ENCODE data around the gene SUGCT.

Gene SUGCT

DNA sequence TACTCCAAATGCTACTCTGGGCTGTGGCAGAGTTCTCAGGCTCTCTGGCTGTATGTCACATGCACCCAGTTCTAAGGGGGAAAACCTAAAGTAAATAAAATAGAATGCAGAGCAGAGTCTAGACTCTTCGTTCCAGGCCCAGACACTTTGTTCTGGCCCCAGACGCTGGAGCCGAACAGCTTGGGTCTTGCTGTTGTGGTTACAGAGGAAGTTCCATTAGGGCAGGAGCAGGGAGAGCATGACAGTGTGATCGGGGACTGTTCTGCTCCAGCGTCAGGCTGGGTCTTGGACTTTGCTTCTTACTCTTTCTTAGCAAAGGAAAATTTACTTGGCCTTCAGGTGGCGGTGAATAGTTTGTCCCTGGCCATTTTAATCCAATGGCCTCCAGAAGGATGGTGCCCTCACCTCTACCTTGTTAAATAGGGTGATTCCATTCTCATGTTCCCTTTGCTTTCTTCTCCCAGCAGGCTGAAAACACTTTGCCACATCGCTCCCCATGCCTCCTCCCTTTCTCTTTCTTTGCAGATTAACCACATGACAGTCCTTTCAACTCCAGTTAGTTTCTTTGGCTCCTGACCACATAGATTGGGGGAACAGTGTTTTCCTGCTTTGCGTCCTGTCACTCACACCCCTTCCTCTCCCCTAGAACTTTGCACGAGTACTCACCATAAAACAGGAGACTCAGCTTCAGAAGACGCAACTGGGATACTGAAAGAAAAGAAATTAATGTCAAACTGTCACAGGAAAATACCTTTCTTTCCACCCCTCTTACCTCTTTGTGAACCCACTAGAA is 730.8 kb downstream of the SUGCT start:
- H3K27me3 ChIP-seq (ENCODE audit: control insufficient read depth in 1 of 2, insufficient read depth in 2 of 2, low read length in 2 of 2), result no peaks in the 10 kb centered on the region
- H3K27ac ChIP-seq (ENCODE audit: low read length), result no peak overlapping the region

GRCh38 chr7:40866601-40867000 is 731.8 kb downstream of the SUGCT start:
- no peaks in the 10 kb centered on the region for H3K27me3 ChIP-seq (ENCODE audit: control insufficient read depth in 1 of 2, insufficient read depth in 2 of 2, low read length in 2 of 2)
- H3K9me3 ChIP-seq (ENCODE audit: control insufficient read depth in 2 of 2, low read length in 2 of 2), result peaks cover 0 to 18% of the 10 kb centered on the region in 2 donors
- H3K27ac ChIP-seq (ENCODE audit: low read length), result no peak overlapping the region
- no peak overlapping the region for H3K9ac ChIP-seq (ENCODE audit: low read length in 2 of 2)
- H3K4me1 ChIP-seq (ENCODE audit: control insufficient read depth, insufficient read depth, low read length), result no peaks in the 10 kb centered on the region
- H3K4me3 ChIP-seq (ENCODE audit: low read length in 2 of 2), result no peak overlapping the region
- H3K36me3 ChIP-seq (ENCODE audit: control insufficient read depth in 2 of 2, insufficient read depth in 2 of 2, low read length in 2 of 2), result no peaks in the 10 kb centered on the region

More for the DNA sequence above, 730.8 kb downstream of the SUGCT start:
- no peak overlapping the region for H3K4me3 ChIP-seq (ENCODE audit: low read length in 2 of 2)
- no peak overlapping the region for H3K9ac ChIP-seq (ENCODE audit: low read length in 2 of 2)
- H3K9me3 ChIP-seq (ENCODE audit: control insufficient read depth in 2 of 2, low read length in 2 of 2), result peaks cover 0 to 13% of the 10 kb centered on the region in 2 donors
- H3K36me3 ChIP-seq (ENCODE audit: control insufficient read depth in 2 of 2, insufficient read depth in 2 of 2, low read length in 2 of 2), result no peaks in the 10 kb centered on the region
- H3K4me1 ChIP-seq (ENCODE audit: control insufficient read depth, insufficient read depth, low read length), result no peaks in the 10 kb centered on the region

- H3K4me1 ChIP-seq (ENCODE audit: control insufficient read depth, insufficient read depth, low read length), result no peaks in the 10 kb centered on the region
- H3K27ac ChIP-seq (ENCODE audit: low read length), result no peak overlapping the region
- no peak overlapping the region for H3K9ac ChIP-seq (ENCODE audit: low read length in 2 of 2)
- H3K36me3 ChIP-seq (ENCODE audit: control insufficient read depth in 2 of 2, insufficient read depth in 2 of 2, low read length in 2 of 2), result no peaks in the 10 kb centered on the region
- no peaks in the 10 kb centered on the region for H3K27me3 ChIP-seq (ENCODE audit: control insufficient read depth in 1 of 2, insufficient read depth in 2 of 2, low read length in 2 of 2)
- H3K4me3 ChIP-seq (ENCODE audit: low read length in 2 of 2), result no peak overlapping the region
- peaks cover 0 to 22% of the 10 kb centered on the region in 2 donors for H3K9me3 ChIP-seq (ENCODE audit: control insufficient read depth in 2 of 2, low read length in 2 of 2)
Measured at GRCh38 chr7:40870108-40870507, 735.3 kb downstream of the SUGCT start.

- no peaks in the 10 kb centered on the region for H3K36me3 ChIP-seq (ENCODE audit: control insufficient read depth in 2 of 2, insufficient read depth in 2 of 2, low read length in 2 of 2)
- H3K27me3 ChIP-seq (ENCODE audit: control insufficient read depth in 1 of 2, insufficient read depth in 2 of 2, low read length in 2 of 2), result no peaks in the 10 kb centered on the region
- H3K4me3 ChIP-seq (ENCODE audit: low read length in 2 of 2), result no peak overlapping the region
- H3K9me3 ChIP-seq (ENCODE audit: control insufficient read depth in 2 of 2, low read length in 2 of 2), result peaks cover 0 to 19% of the 10 kb centered on the region in 2 donors
- H3K27ac ChIP-seq (ENCODE audit: low read length), result no peak overlapping the region
- no peak overlapping the region for H3K9ac ChIP-seq (ENCODE audit: low read length in 2 of 2)
- no peaks in the 10 kb centered on the region for H3K4me1 ChIP-seq (ENCODE audit: control insufficient read depth, insufficient read depth, low read length)
Measured at GRCh38 chr7:40873248-40873647, 738.4 kb downstream of the SUGCT start.

DNA sequence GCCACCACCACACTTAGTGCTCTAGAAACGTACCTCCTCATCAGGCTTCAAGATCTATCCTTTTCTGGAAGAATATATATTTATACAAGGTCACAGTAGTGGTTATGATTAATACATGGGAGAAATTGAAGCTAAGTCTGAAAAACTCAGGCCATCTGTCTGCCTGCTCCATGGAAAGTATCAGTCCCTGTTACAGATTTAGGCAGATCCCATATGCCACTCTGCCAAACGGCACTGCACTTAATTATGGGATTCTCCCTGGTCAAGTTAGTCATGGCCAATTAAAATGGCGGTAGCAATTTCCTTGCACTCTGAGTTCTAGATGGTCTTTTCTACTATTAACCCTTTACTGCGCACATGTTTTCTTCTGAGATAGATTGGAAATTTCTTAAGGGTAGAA is 740.0 kb downstream of the SUGCT start:
- H3K4me1 ChIP-seq (ENCODE audit: control insufficient read depth, insufficient read depth, low read length), result no peaks in the 10 kb centered on the region
- H3K36me3 ChIP-seq (ENCODE audit: control insufficient read depth in 2 of 2, insufficient read depth in 2 of 2, low read length in 2 of 2), result no peaks in the 10 kb centered on the region
- H3K9ac ChIP-seq (ENCODE audit: low read length in 2 of 2), result no peak overlapping the region
- H3K27ac ChIP-seq (ENCODE audit: low read length), result no peak overlapping the region
- H3K27me3 ChIP-seq (ENCODE audit: control insufficient read depth in 1 of 2, insufficient read depth in 2 of 2, low read length in 2 of 2), result no peaks in the 10 kb centered on the region
- peaks cover 0 to 12% of the 10 kb centered on the region in 2 donors for H3K9me3 ChIP-seq (ENCODE audit: control insufficient read depth in 2 of 2, low read length in 2 of 2)
- H3K4me3 ChIP-seq (ENCODE audit: low read length in 2 of 2), result no peak overlapping the region

GRCh38 chr7:40876601-40877000 is 741.8 kb downstream of the SUGCT start:
- Histone ChIP-seq H3K4me3 (ENCODE audit: low read length in 2 of 2) (no peak overlapping the region), H3K27ac (ENCODE audit: low read length) (no peak overlapping the region), H3K4me1 (ENCODE audit: control insufficient read depth, insufficient read depth, low read length) (no peaks in the 10 kb centered on the region), H3K36me3 (ENCODE audit: control insufficient read depth in 2 of 2, insufficient read depth in 2 of 2, low read length in 2 of 2) (no peaks in the 10 kb centered on the region), H3K9ac (ENCODE audit: low read length in 2 of 2) (no peak overlapping the region), H3K9me3 (ENCODE audit: control insufficient read depth in 2 of 2, low read length in 2 of 2) (peaks cover 0 to 4% of the 10 kb centered on the region in 2 donors), H3K27me3 (ENCODE audit: control insufficient read depth in 1 of 2, insufficient read depth in 2 of 2, low read length in 2 of 2) (no peaks in the 10 kb centered on the region)

DNA sequence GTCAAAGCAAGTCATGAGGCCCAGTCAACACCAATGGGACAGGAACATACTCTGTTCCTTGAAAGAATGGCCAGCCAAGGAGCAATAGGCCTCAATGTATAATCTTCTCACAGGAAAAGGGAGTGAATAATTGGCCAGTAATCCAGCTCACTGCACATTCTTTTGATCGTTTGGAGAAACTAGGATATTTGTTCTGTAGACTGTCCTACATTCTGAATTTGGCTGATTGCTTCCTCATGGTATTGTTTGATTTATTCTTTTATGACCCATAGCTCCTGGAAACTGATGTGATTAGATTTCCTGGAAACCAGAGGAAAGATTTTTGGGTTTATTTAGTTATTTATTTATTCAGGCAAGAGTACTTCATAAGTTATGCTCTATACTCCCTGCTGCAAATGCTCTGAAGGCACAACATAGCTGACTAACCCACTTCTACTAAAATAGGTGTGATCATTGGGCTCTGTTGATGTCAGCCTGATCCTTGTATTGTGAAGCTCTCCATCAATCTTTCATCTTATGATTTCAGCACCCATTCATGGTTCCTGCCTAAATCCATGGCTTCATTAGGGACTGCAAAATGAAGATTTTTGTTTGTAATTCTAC is 745.2 kb downstream of the SUGCT start:
- no peak overlapping the region for H3K9ac ChIP-seq (ENCODE audit: low read length in 2 of 2)
- no peak overlapping the region for H3K27ac ChIP-seq (ENCODE audit: low read length)

DNA sequence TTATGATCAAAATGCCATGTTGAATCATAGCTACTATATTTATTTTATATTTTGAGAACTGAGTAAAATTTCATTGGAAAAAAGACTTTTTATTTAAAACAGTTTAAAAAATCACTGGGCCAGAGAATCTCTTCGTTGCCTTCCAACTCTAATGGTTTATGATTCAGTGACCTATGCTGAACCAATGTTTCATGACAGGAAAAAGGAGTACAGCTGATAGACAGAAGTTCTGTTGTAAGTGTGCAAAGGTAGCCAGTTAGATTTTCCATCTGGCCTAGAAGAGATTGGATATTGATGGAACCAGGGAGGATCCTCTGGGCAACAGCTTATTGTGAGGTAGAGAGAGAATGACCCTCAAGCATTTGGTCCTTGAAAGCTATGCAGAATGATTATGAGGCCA is 745.8 kb downstream of the SUGCT start:
- Histone ChIP-seq H3K36me3 (ENCODE audit: control insufficient read depth in 2 of 2, insufficient read depth in 2 of 2, low read length in 2 of 2) (no peaks in the 10 kb centered on the region), H3K9ac (ENCODE audit: low read length in 2 of 2) (no peak overlapping the region), H3K4me1 (ENCODE audit: control insufficient read depth, insufficient read depth, low read length) (no peaks in the 10 kb centered on the region), H3K4me3 (ENCODE audit: low read length in 2 of 2) (no peak overlapping the region), H3K27me3 (ENCODE audit: control insufficient read depth in 1 of 2, insufficient read depth in 2 of 2, low read length in 2 of 2) (no peaks in the 10 kb centered on the region), H3K27ac (ENCODE audit: low read length) (no peak overlapping the region), H3K9me3 (ENCODE audit: control insufficient read depth in 2 of 2, low read length in 2 of 2) (no peaks in the 10 kb centered on the region)

More for the DNA sequence above, 745.2 kb downstream of the SUGCT start:
- H3K36me3 ChIP-seq (ENCODE audit: control insufficient read depth in 2 of 2, insufficient read depth in 2 of 2, low read length in 2 of 2), result no peaks in the 10 kb centered on the region
- H3K4me3 ChIP-seq (ENCODE audit: low read length in 2 of 2), result no peak overlapping the region
- H3K4me1 ChIP-seq (ENCODE audit: control insufficient read depth, insufficient read depth, low read length), result no peaks in the 10 kb centered on the region
- H3K27me3 ChIP-seq (ENCODE audit: control insufficient read depth in 1 of 2, insufficient read depth in 2 of 2, low read length in 2 of 2), result no peaks in the 10 kb centered on the region
- no peaks in the 10 kb centered on the region for H3K9me3 ChIP-seq (ENCODE audit: control insufficient read depth in 2 of 2, low read length in 2 of 2)

- H3K36me3 ChIP-seq (ENCODE audit: control insufficient read depth in 2 of 2, insufficient read depth in 2 of 2, low read length in 2 of 2), result no peaks in the 10 kb centered on the region
- no peak overlapping the region for H3K4me3 ChIP-seq (ENCODE audit: low read length in 2 of 2)
- H3K27ac ChIP-seq (ENCODE audit: low read length), result no peak overlapping the region
- no peaks in the 10 kb centered on the region for H3K9me3 ChIP-seq (ENCODE audit: control insufficient read depth in 2 of 2, low read length in 2 of 2)
- no peaks in the 10 kb centered on the region for H3K27me3 ChIP-seq (ENCODE audit: control insufficient read depth in 1 of 2, insufficient read depth in 2 of 2, low read length in 2 of 2)
- H3K4me1 ChIP-seq (ENCODE audit: control insufficient read depth, insufficient read depth, low read length), result no peaks in the 10 kb centered on the region
- no peak overlapping the region for H3K9ac ChIP-seq (ENCODE audit: low read length in 2 of 2)
Measured at GRCh38 chr7:40881405-40881926, 746.7 kb downstream of the SUGCT start.

DNA sequence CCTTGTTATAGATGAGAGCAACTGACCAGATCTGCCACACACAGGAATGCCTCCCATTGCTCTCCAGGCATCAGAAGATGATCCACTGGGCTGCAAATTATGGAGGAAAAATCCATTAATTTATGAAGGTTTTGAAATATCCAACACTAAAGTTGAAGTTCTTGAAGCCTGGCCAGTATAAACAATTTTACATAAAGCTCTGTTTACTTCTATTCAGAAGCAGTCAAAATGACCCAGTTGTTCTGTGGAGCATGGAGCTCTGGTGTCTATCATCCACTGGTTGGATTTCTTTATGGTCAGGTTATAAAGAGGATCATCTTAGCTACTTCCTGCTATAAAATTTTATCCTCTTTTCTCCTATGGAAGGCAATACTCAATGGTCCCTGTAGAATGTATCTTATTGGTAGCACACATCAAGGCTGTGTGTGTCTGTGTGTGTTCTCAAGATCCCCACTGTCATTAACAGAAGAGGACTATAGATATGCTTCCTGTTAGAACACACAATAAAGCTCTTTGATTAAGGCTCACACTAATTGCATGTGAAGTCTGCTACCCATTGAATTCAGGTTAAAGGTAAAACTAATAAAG is 747.4 kb downstream of the SUGCT start:
- H3K36me3 ChIP-seq (ENCODE audit: control insufficient read depth in 2 of 2, insufficient read depth in 2 of 2, low read length in 2 of 2), result no peaks in the 10 kb centered on the region
- H3K9ac ChIP-seq (ENCODE audit: low read length in 2 of 2), result no peak overlapping the region
- no peak overlapping the region for H3K4me3 ChIP-seq (ENCODE audit: low read length in 2 of 2)
- no peaks in the 10 kb centered on the region for H3K9me3 ChIP-seq (ENCODE audit: control insufficient read depth in 2 of 2, low read length in 2 of 2)
- H3K27ac ChIP-seq (ENCODE audit: low read length), result no peak overlapping the region
- H3K4me1 ChIP-seq (ENCODE audit: control insufficient read depth, insufficient read depth, low read length), result no peaks in the 10 kb centered on the region
- H3K27me3 ChIP-seq (ENCODE audit: control insufficient read depth in 1 of 2, insufficient read depth in 2 of 2, low read length in 2 of 2), result no peaks in the 10 kb centered on the region
